Colonic mucosa (tissue), 4 donors: Measurements from ENCODE around the gene PCDH12. TPM values are rescaled to one million over a fixed set of nuclear protein-coding genes. Genes with fewer than 3 reads are reported as not detected.

ENCODE experiments used
- DNase-seq: peaks from one replicate; pipeline ENCODE4 v3.0.0-alpha.2; 2020
- H3K27ac ChIP-seq: fragments of 200-600 bp; one replicate; pipeline ENCODE4 v1.8.0; 2021
- H3K27me3 ChIP-seq: fragments of 200-600 bp; one replicate; pipeline ENCODE4 v1.8.0; 2021
- H3K36me3 ChIP-seq: fragments of 200-600 bp; one replicate; pipeline ENCODE4 v1.8.0; 2021
- H3K4me1 ChIP-seq: fragments of 200-600 bp; one replicate; pipeline ENCODE4 v1.8.0; 2021; ENCODE audit warnings: mild to moderate bottlenecking
- H3K4me3 ChIP-seq: fragments of 200-600 bp; one replicate; pipeline ENCODE4 v1.8.0; 2021
- H3K9ac ChIP-seq, 2 donors: one replicate each; pipeline ENCODE4 v1.7.0; 2013; ENCODE audit warnings: control low read depth in 2 of 2, low read depth in 2 of 2, low read length in 2 of 2
- H3K9me3 ChIP-seq: fragments of 200-600 bp; one replicate; pipeline ENCODE4 v1.8.0; 2021
- CTCF ChIP-seq: fragments of 200-600 bp; IDR thresholded peaks from one replicate; pipeline ENCODE4 v1.8.0; 2022; ENCODE audit warnings: antibody characterized with exemption, mild to moderate bottlenecking
- intact Hi-C: fragments of 100-400 bp; cut with DNase I; formaldehyde crosslinking; loops from one replicate; pipeline ENCODE4 v1.14.1; 2022
- total RNA-seq, 2 donors: library from RNA; stranded (reverse); fragmentation: NEBNext Ultra II Directional in 1 of 2; extraction: Animal tissue kit (Norgen Biotek cat#: 25700) in 1 of 2; gene quantifications; one replicate each; pipeline ENCODE4 v1.2.1, GENCODE V29; 2021
- donor health status: healthy.
- donor health status: DM: no; HTN: no; CAD: no.
- donor health status: DM: no; HTN: no; CAD: no.

The PCDH12 gene
- total RNA-seq, 2 donors from 2014 or later: 1.1 to 1.3 TPM

DNA sequence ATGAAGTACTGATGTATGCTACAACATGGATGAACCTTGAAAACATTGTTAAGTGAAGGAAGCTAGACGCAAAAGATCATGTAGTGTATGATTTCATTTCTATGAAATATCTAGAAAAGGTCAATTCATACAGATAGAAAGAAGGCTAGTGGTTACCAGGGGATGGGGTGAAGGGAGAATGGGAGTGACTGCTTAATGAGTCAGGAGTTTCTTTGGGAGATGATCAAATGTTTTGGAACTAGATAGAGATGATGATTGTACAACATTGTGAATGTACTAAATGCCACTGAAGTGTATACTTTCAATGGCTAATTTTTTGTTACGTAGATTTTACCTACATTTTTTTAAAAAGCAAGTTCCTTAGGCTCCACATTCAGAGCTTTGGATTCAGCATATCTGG is 49.2 kb downstream of the PCDH12 start:
- no peaks in the 10 kb centered on the region for H3K36me3 ChIP-seq
- intact Hi-C loops: no loop called here
- no peaks in the 10 kb centered on the region for H3K4me1 ChIP-seq
- no peaks in the 10 kb centered on the region for H3K9me3 ChIP-seq
- no peak overlapping the region for H3K27ac ChIP-seq
- no peaks in the 10 kb centered on the region for H3K27me3 ChIP-seq
- no peak overlapping the region for H3K4me3 ChIP-seq
- no peak for DNase-seq
- H3K9ac ChIP-seq: no peak overlapping the region
- no peak for TF ChIP-seq CTCF

GRCh38 chr5:141906972-141907371 is 51.0 kb downstream of the PCDH12 start:
- DNase-seq: no peak
- TF ChIP-seq CTCF: no peak
- Histone ChIP-seq H3K9me3 (no peaks in the 10 kb centered on the region), H3K36me3 (no peaks in the 10 kb centered on the region), H3K27ac (no peak overlapping the region), H3K9ac (no peak overlapping the region), H3K4me1 (no peaks in the 10 kb centered on the region), H3K27me3 (no peaks in the 10 kb centered on the region), H3K4me3 (no peak overlapping the region)
- intact Hi-C loops: no loop called here

- TF ChIP-seq CTCF: no peak
Observed at GRCh38 chr5:141906517-141906916, 51.5 kb downstream of the PCDH12 start.

DNA sequence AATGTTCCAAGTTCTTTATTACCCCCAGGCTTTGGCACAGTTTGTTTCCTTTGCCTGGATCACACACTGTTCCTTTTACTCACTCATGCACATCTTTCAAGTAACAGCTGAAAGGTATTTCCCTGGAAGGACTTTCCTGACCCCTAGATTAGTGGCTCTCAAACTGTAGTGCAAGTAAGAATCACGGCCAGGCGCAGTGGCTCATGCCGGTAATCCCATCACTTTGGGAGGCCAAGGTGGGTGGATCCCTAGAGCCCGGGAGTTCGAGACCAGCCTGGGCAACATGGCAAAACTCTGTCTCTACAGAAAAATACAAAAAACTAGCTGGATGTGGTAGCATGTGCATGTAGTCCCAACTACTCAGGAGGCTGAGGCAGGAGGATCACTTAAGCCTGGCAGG is 53.5 kb downstream of the PCDH12 start:
- no peak overlapping the region for H3K4me3 ChIP-seq
- H3K9me3 ChIP-seq: no peaks in the 10 kb centered on the region
- H3K9ac ChIP-seq: no peak overlapping the region
- no peaks in the 10 kb centered on the region for H3K27me3 ChIP-seq
- no peaks in the 10 kb centered on the region for H3K4me1 ChIP-seq
- no peak for TF ChIP-seq CTCF
- no peak for DNase-seq
- H3K36me3 ChIP-seq: no peaks in the 10 kb centered on the region
- intact Hi-C loops: no loop called here
- no peak overlapping the region for H3K27ac ChIP-seq

More at GRCh38 chr5:141906517-141906916, 51.5 kb downstream of the PCDH12 start:
- Histone ChIP-seq H3K9ac (no peak overlapping the region), H3K9me3 (no peaks in the 10 kb centered on the region), H3K27ac (no peak overlapping the region), H3K36me3 (no peaks in the 10 kb centered on the region), H3K4me3 (no peak overlapping the region), H3K27me3 (no peaks in the 10 kb centered on the region), H3K4me1 (no peaks in the 10 kb centered on the region)
- intact Hi-C loops: no loop called here
- no peak for DNase-seq

DNA sequence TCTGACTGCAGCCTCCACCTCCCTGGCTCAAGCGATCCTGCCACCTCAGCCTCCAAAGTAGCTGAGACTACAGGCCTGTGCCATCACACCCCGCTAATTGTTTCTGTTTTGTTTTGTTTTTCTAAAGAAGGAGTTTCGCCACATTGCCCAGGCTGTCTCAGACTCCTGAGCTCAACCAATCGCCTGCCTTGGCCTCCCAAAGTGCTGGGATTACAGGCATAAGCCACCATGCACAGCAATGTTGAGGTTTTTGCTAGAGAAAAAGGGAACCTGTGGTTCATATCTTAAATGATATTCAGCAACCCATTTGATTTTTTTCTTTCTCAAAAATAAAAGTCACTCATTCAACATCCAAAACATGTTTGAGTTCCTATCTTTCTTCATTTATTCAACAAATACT is 54.7 kb downstream of the PCDH12 start:
- no peak overlapping the region for H3K4me3 ChIP-seq
- no peak for TF ChIP-seq CTCF
- H3K4me1 ChIP-seq: no peaks in the 10 kb centered on the region
- no peaks in the 10 kb centered on the region for H3K9me3 ChIP-seq
- no peak overlapping the region for H3K9ac ChIP-seq
- DNase-seq: no peak
- H3K27ac ChIP-seq: no peak overlapping the region
- H3K36me3 ChIP-seq: no peaks in the 10 kb centered on the region
- intact Hi-C loops: no loop called here
- H3K27me3 ChIP-seq: no peaks in the 10 kb centered on the region
